Endothelial cell of umbilical vein (primary cell): Measurements from ENCODE around the gene HLA-DQA1. TPM values are rescaled to one million over a fixed set of nuclear protein-coding genes. Genes with fewer than 3 reads are reported as not detected.

Experiments used
- BruUV-seq: library from RNA; stranded (reverse); fragments of 400-500 nt; replicated peaks from 2 replicates; lab custom pipeline; 2021; lab: Mats Ljungman, UMichigan
- CTCF ChIA-PET: fragments of 300-600, 350-600 bp; sonication (Branson Sonifier 250); formaldehyde crosslinking; loops from one replicate; lab custom pipeline; 2021; ENCODE audit warnings: antibody characterized with exemption, inconsistent platforms; lab: Charles Lee
- POLR2A ChIA-PET: fragments of 300-600, 350-600 bp; sonication (Branson Sonifier 250); formaldehyde crosslinking; loops from one replicate; lab custom pipeline; 2021; ENCODE audit warnings: antibody characterized with exemption, inconsistent platforms; lab: Charles Lee
- DNase-seq: peaks from one replicate; pipeline ENCODE4 v3.0.0-alpha.2; 2011; ENCODE audit warnings: low read depth, low spot score
- FAIRE-seq: peaks from 2 replicates; lab custom pipeline; 2011; peaks lifted over from hg19 to GRCh38; lab: Jason Lieb, UNC
- H2AFZ ChIP-seq: 2 replicates; pipeline ENCODE4 v1.6.0; 2012; ENCODE audit warnings: low read depth, low read length, control low read depth, inconsistent platforms
- H3K27ac ChIP-seq: 2 replicates; pipeline ENCODE4 v1.5.1; 2011; ENCODE audit warnings: low read depth, mild to moderate bottlenecking, control low read depth, low read length, moderate library complexity; ENCODE audit not compliant: insufficient read depth
- H3K27me3 ChIP-seq, 2 experiments: 2 replicates each; pipeline versions ENCODE4 v1.6.0 to v1.6.1; 2011; ENCODE audit warnings: low read length in 2 of 2, mixed read lengths in 1 of 2; ENCODE audit not compliant: control insufficient read depth in 2 of 2, insufficient read depth in 2 of 2
- H3K36me3 ChIP-seq, 2 experiments: 2 replicates in 1 of 2; 3 replicates in 1 of 2; pipeline ENCODE4 v1.5.1; 2011; ENCODE audit warnings: low read length in 2 of 2, mild to moderate bottlenecking in 1 of 2, moderate library complexity in 1 of 2; ENCODE audit not compliant: control insufficient read depth in 2 of 2, insufficient read depth in 2 of 2; ENCODE audit errors: extremely low read depth in 1 of 2
- H3K4me1 ChIP-seq: 3 replicates; pipeline ENCODE4 v1.5.1; 2011; ENCODE audit warnings: mild to moderate bottlenecking, low read length; ENCODE audit not compliant: control insufficient read depth, insufficient read depth; ENCODE audit errors: extremely low read depth
- H3K4me2 ChIP-seq: 2 replicates; pipeline ENCODE4 v1.6.1; 2011; ENCODE audit warnings: low read length, control low read depth, mixed read lengths; ENCODE audit not compliant: insufficient read depth
- H3K4me3 ChIP-seq, 3 experiments: fragments of 200-600 bp in 1 of 3; sonication (generic), shearing (Covaris generic) in 1 of 3; replicated peaks in 1 of 3; 2 replicates each; pipeline ENCODE4 v1.5.1; 2011 to 2016; ENCODE audit warnings: control low read depth in 3 of 3, low read length in 3 of 3, mild to moderate bottlenecking in 2 of 3, inconsistent platforms in 1 of 3, low read depth in 1 of 3, moderate library complexity in 1 of 3; ENCODE audit not compliant: insufficient read depth in 1 of 3
- H3K79me2 ChIP-seq: 2 replicates; pipeline ENCODE4 v1.6.0; 2012; ENCODE audit warnings: low read length, inconsistent platforms; ENCODE audit not compliant: control insufficient read depth, insufficient read depth
- H3K9ac ChIP-seq: replicated peaks from 2 replicates; pipeline ENCODE3; 2011; ENCODE audit warnings: low read length, control low read depth; ENCODE audit not compliant: insufficient read depth; ENCODE audit errors: extremely low read depth
- H3K9me1 ChIP-seq: replicated peaks from 3 replicates; pipeline ENCODE4 v1.6.0; 2011; ENCODE audit warnings: mild to moderate bottlenecking, low read length; ENCODE audit not compliant: control insufficient read depth, insufficient read depth; ENCODE audit errors: extremely low read depth
- H3K9me3 ChIP-seq: replicated peaks from 2 replicates; pipeline ENCODE4 v1.5.1; 2012; ENCODE audit warnings: low read length, inconsistent platforms; ENCODE audit not compliant: control insufficient read depth, insufficient read depth
- H4K20me1 ChIP-seq: replicated peaks from 2 replicates; pipeline ENCODE3; 2011; ENCODE audit warnings: mild to moderate bottlenecking, low read length; ENCODE audit not compliant: control insufficient read depth, insufficient read depth; ENCODE audit errors: extremely low read depth
- EZH2 ChIP-seq: IDR thresholded peaks from 2 replicates; pipeline ENCODE4 v1.6.1; 2012; ENCODE audit warnings: borderline replicate concordance, low read depth, mild to moderate bottlenecking, moderate library complexity, low read length, inconsistent platforms; ENCODE audit not compliant: severe bottlenecking
- FOS ChIP-seq: IDR thresholded peaks from 2 replicates; pipeline ENCODE4 v1.6.1; 2011; ENCODE audit warnings: mild to moderate bottlenecking, low read length, moderate library complexity, borderline replicate concordance; ENCODE audit not compliant: insufficient read depth
- GATA2 ChIP-seq: IDR thresholded peaks from 2 replicates; pipeline ENCODE4 v1.7.0; 2011; ENCODE audit warnings: low read depth, mild to moderate bottlenecking, moderate library complexity, mixed read lengths, low read length; ENCODE audit not compliant: insufficient read length, insufficient read depth
- JUN ChIP-seq: IDR thresholded peaks from 2 replicates; pipeline ENCODE4 v1.6.1; 2011; ENCODE audit warnings: borderline replicate concordance, low read depth; ENCODE audit not compliant: insufficient read length, insufficient read depth
- MYC ChIP-seq: IDR thresholded peaks from one replicate; pipeline ENCODE4 v1.6.1; 2011; ENCODE audit warnings: mild to moderate bottlenecking, low read depth, low read length
- POLR2A ChIP-seq: IDR thresholded peaks from 2 replicates; pipeline ENCODE4 v1.6.1; 2012; ENCODE audit warnings: low read depth, mild to moderate bottlenecking, control low read depth, low read length
- POLR2AphosphoS5 ChIP-seq: IDR thresholded peaks from 2 replicates; pipeline ENCODE4 v1.6.1; 2012; ENCODE audit warnings: low read depth, mild to moderate bottlenecking, control low read depth, low read length, moderate library complexity; ENCODE audit not compliant: insufficient read depth
- dilution Hi-C: fragments of 300-500 bp; cut with MboI; formaldehyde crosslinking; loops from one replicate; pipeline ENCODE4 v1.15.0; 2019; ENCODE audit warnings: low sequenced_read_pairs; ENCODE audit not compliant: extremely low pct_ligation_motif_present
- intact Hi-C: fragments of 100-400 bp; cut with micrococcal nuclease; formaldehyde crosslinking; loops from one replicate; pipeline ENCODE4 v1.10.0; 2022
- polyA plus RNA-seq, 4 experiments: library from polyadenylated mRNA; depleted of rRNA in 3 of 4; stranded (reverse) in 3 of 4; unstranded in 1 of 4; fragments of >200 nt; gene quantifications; 2 replicates each; pipeline versions ENCODE4 v1.2.1 to v1.2.3, GENCODE V29; 2011 to 2012; ENCODE audit warnings: missing spikeins in 1 of 4
- total RNA-seq: library from RNA; stranded (reverse); gene quantifications from 2 replicates; pipeline ENCODE4 v1.2.3, GENCODE V29; 2021
- TF ChIP-seq, protein P1 (sequence below): IDR thresholded peaks from 2 replicates; pipeline ENCODE4 v1.6.1; 2011; ENCODE audit not compliant: insufficient read depth, insufficient read length
- TF ChIP-seq, protein P2 (sequence below), 2 donors: IDR thresholded peaks; 1 replicate in 1 of 2; 2 replicates in 1 of 2; pipeline ENCODE4 v1.5.1; 2011; ENCODE audit warnings: low read length in 2 of 2, mild to moderate bottlenecking in 2 of 2, moderate library complexity in 2 of 2, control low read depth in 1 of 2, inconsistent platforms in 1 of 2, low read depth in 1 of 2; ENCODE audit not compliant: insufficient read depth in 1 of 2; ENCODE audit errors: extremely low read depth in 1 of 2

The HLA-DQA1 gene
- total and polyA plus RNA-seq, 2 donors (not counting 3 experiments of a cell fraction or from before 2014, with no cell fraction given), result not detected

DNA sequence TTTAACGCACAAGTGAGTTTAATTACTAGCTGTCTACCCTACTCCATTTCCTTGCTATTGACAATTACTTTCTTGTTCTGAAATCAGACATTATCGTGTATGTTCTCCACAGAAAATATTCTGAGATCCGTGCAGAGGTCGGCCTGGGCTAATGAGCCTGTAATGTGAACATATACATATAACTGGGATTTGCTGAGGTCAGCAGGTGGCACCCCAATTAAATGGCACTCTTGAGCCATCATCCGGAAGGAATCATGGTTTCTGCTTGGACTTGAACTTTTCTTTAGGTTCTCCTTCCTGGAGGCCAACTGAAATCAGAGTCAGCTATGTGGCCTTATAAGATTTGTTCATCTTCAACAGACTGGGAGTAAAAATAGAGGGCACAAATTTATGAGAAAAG lies 25.6 kb downstream of the HLA-DQA1 start:
- H3K4me3 ChIP-seq, result no peak overlapping the region
- POLR2A ChIA-PET, result no interaction called here
- CTCF ChIA-PET, result no interaction called here
- H3K4me2 ChIP-seq, result no peak overlapping the region
- intact Hi-C loops (loop anchor here (1.0 kb wide), 1 partner anchor 97 kb away; no protein-coding TSS in a partner anchor), dilution Hi-C loops (no loop called here)
- no peak overlapping the region for H3K9ac ChIP-seq
- H3K27ac ChIP-seq, result no peak overlapping the region
- no peaks in the 10 kb centered on the region for H3K79me2 ChIP-seq
- H3K9me3 ChIP-seq, result no peaks in the 10 kb centered on the region
- H3K27me3 ChIP-seq, result peaks cover 1 to 12% of the 10 kb centered on the region in 2 experiments
- no peak for DNase-seq
- H3K36me3 ChIP-seq, result no peaks in the 10 kb centered on the region
- FAIRE-seq, result no peak
- H2AFZ ChIP-seq, result no peak overlapping the region
- H3K4me1 ChIP-seq, result no peaks in the 10 kb centered on the region
- BruUV-seq, result no TSS peak
- H4K20me1 ChIP-seq, result no peaks in the 10 kb centered on the region
- H3K9me1 ChIP-seq, result no peaks in the 10 kb centered on the region
- TF ChIP-seq, protein P1, sequence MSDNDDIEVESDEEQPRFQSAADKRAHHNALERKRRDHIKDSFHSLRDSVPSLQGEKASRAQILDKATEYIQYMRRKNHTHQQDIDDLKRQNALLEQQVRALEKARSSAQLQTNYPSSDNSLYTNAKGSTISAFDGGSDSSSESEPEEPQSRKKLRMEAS, result no peak
- TF ChIP-seq, protein P2, sequence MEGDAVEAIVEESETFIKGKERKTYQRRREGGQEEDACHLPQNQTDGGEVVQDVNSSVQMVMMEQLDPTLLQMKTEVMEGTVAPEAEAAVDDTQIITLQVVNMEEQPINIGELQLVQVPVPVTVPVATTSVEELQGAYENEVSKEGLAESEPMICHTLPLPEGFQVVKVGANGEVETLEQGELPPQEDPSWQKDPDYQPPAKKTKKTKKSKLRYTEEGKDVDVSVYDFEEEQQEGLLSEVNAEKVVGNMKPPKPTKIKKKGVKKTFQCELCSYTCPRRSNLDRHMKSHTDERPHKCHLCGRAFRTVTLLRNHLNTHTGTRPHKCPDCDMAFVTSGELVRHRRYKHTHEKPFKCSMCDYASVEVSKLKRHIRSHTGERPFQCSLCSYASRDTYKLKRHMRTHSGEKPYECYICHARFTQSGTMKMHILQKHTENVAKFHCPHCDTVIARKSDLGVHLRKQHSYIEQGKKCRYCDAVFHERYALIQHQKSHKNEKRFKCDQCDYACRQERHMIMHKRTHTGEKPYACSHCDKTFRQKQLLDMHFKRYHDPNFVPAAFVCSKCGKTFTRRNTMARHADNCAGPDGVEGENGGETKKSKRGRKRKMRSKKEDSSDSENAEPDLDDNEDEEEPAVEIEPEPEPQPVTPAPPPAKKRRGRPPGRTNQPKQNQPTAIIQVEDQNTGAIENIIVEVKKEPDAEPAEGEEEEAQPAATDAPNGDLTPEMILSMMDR (IDR thresholded peaks at IDR 0.05; ENCODE audit: extremely low read depth in 1 of 2, insufficient read depth in 1 of 2, low read depth in 1 of 2, low read length in 2 of 2), result no peak
- TF ChIP-seq GATA2 (no peak), POLR2AphosphoS5 (no peak), POLR2A (no peak), EZH2 (no peak), JUN (no peak), MYC (no peak), FOS (no peak)
